AG04450 (cell line): ENCODE results near the gene KRTAP10-2. TPM values are rescaled to one million over a fixed set of nuclear protein-coding genes. Genes with fewer than 3 reads are reported as not detected.
"Not testable (repeated sequence)": the region's sequence is repeated elsewhere in the genome, so short reads cannot be mapped to it uniquely, and the experiment has no call there.

Experiments
- CTCF ChIA-PET: fragments of 300-600, 350-600 bp; formaldehyde crosslinking; extraction: SDS; loops from one replicate; lab custom pipeline; 2022; ENCODE audit warnings: antibody characterized with exemption, inconsistent platforms; lab: Charles Lee
- POLR2A ChIA-PET: fragments of 350-600 bp; formaldehyde crosslinking; extraction: SDS; loops from one replicate; lab custom pipeline; 2021; ENCODE audit warnings: antibody characterized with exemption, inconsistent platforms; lab: Yijun Ruan, JAX
- DNase-seq: peaks from one replicate; pipeline ENCODE4 v3.0.0-alpha.2; 2011; ENCODE audit warnings: low read depth, low spot score
- H3K27ac ChIP-seq: one replicate; pipeline ENCODE4 v1.5.1; 2012; ENCODE audit warnings: low read depth, low read length, control low read depth
- H3K27me3 ChIP-seq: one replicate; pipeline ENCODE4 v1.6.0; 2012; ENCODE audit warnings: low read length; ENCODE audit not compliant: control insufficient read depth, insufficient read depth
- H3K4me3 ChIP-seq: 2 replicates; pipeline ENCODE4 v1.5.1; 2011; ENCODE audit warnings: mild to moderate bottlenecking, low read depth, low read length, control low read depth
- H3K9me3 ChIP-seq: 2 replicates; pipeline ENCODE4 v1.5.1; 2012; ENCODE audit warnings: low read length; ENCODE audit not compliant: control insufficient read depth, insufficient read depth
- polyA plus RNA-seq: library from polyadenylated mRNA; depleted of rRNA; stranded (reverse); fragments of >200 nt; gene quantifications from 2 replicates; pipeline ENCODE4 v1.2.3, GENCODE V29; 2011
- TF ChIP-seq, protein P1 (sequence below): IDR thresholded peaks from 2 replicates; pipeline ENCODE4 v1.5.1; 2011; ENCODE audit warnings: low read depth, low read length, control low read depth, inconsistent platforms

Gene KRTAP10-2
- polyA plus RNA-seq, 1 experiment = not detected

DNA sequence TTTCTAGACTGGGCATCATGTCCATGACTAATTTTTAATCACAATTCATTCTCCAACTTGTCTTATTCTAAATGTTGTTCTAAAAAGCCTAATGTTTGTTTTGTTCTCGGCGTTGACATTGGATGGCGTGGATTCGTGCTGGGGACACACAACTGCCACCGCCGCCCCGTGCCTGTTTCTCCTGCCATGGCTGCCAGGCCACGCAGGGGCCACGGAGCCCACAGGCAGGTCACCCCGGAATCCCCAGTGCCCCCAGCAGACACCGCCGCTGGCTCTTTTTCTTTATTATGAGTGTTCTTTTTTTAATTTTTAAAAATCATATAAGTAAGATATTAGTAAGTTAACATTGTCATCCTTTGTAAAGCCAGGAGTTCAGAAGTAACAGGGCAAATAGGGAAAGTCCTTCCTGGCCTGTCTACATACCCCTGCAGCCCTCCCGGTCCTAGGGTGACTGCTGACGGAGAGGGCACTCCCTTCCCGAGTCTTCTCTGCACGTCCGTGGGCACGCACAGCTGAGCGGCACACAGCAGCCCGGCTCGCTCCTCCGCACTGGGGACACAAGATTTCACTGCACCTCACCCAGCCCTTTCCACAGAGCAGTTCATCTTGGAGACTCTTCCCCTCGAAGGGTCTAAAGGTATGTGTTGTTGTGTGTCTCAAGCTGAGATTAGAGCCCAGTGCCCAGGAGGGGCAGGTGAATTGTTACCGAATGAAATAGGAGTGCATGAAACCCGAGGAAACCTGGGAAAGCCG, 43.5 kb downstream of the KRTAP10-2 start:
- no peaks in the 10 kb centered on the region; the same call in 1 of the 2 replicates for H3K9me3 ChIP-seq
- peaks cover 7% of the 10 kb centered on the region for H3K27me3 ChIP-seq
- ChIA-PET CTCF (no interaction called here), POLR2A (no interaction called here)
- H3K4me3 ChIP-seq = no peak overlapping the region
- no peak for DNase-seq
- H3K27ac ChIP-seq = no peak overlapping the region
- TF ChIP-seq, protein P1, sequence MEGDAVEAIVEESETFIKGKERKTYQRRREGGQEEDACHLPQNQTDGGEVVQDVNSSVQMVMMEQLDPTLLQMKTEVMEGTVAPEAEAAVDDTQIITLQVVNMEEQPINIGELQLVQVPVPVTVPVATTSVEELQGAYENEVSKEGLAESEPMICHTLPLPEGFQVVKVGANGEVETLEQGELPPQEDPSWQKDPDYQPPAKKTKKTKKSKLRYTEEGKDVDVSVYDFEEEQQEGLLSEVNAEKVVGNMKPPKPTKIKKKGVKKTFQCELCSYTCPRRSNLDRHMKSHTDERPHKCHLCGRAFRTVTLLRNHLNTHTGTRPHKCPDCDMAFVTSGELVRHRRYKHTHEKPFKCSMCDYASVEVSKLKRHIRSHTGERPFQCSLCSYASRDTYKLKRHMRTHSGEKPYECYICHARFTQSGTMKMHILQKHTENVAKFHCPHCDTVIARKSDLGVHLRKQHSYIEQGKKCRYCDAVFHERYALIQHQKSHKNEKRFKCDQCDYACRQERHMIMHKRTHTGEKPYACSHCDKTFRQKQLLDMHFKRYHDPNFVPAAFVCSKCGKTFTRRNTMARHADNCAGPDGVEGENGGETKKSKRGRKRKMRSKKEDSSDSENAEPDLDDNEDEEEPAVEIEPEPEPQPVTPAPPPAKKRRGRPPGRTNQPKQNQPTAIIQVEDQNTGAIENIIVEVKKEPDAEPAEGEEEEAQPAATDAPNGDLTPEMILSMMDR = no peak

DNA sequence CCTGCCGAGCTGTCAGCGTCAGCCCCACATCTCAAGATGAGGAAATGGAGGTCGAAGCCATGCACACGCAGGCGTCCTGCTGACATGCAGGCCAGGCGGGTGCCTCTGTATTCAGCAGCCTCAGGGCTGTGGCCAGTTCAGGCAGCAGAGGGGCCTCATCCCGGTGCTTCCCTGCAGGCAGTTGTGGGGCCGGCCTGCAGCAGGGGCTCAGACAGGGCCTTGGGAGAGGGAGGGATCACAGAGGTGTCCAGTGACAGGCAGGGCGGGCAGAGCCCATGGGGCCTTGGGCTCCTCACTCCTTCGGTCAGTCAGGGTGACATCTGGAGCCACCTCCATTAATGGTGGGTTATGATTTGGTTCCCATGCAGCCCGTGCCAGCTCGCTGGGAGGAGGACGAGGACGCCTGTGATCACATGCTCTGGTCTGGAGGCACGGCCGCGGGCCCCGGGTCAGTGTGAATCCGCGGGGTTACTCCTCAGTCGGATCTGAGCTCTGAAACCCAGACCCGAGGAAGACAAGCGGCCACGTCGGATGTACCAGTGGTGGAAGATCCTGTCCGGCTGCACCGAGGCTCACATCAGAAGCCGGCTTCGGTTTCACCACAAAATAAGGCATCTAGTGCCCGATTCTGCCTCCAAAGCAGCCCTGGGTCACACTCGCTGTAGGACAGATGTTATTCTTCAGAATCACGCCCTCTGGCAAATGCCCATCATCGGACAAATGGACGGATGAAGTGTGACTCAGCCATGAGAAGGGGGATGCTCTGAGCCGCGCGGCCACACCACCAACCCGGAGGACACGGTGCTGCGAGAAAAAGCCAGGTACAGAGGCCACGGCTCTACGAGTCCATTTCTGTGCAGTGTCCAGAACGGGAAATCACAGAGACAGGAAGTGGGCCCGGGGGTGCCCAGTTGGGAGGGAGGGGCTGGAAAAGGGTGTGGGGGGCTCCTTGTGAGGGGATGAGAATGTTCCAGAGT, 44.7 kb downstream of the KRTAP10-2 start:
- TF ChIP-seq, protein P1 = no peak
- DNase-seq = no peak
- no peaks in the 10 kb centered on the region; the same call in 1 of the 2 replicates for H3K9me3 ChIP-seq
- H3K27me3 ChIP-seq = peaks cover 7% of the 10 kb centered on the region
- H3K27ac ChIP-seq = no peak overlapping the region
- ChIA-PET POLR2A (no interaction called here), CTCF (no interaction called here)
- no peak overlapping the region for H3K4me3 ChIP-seq

DNA sequence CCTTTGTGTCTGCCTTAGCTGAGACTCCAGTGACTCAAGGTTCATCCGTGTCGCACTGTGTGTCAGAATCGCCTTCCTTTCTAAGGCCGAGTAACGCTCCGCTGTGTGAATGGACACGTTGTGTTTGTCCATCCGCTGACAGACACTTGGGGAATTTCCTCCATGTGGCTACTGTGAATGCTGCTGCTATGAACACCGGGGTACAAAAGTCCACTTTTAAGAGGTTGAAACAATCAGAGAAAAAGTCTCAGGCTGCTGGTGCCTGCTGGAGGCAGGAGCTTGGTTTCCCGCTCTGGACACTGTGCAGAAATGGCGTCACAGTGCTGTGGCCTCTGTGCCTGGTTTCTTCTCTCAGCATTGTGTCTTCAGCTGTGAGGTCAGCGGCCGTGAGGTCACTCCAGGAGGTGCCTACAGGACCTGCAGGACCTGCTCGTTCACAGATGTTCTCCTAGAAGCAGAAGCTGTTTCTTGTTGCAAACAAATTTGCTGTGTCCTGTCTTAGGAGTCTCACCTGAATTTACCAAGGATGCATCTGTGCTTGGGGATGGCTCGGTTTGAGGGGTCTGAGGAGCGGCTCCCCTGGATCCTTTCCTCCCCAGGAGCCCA, 45.5 kb downstream of the KRTAP10-2 start:
- no peak overlapping the region for H3K4me3 ChIP-seq
- DNase-seq = no peak
- no peak overlapping the region for H3K27ac ChIP-seq
- no peaks in the 10 kb centered on the region; the same call in 1 of the 2 replicates for H3K9me3 ChIP-seq
- ChIA-PET POLR2A (no interaction called here), CTCF (no interaction called here)
- TF ChIP-seq, protein P1 = no peak
- H3K27me3 ChIP-seq = peaks cover 7% of the 10 kb centered on the region

DNA sequence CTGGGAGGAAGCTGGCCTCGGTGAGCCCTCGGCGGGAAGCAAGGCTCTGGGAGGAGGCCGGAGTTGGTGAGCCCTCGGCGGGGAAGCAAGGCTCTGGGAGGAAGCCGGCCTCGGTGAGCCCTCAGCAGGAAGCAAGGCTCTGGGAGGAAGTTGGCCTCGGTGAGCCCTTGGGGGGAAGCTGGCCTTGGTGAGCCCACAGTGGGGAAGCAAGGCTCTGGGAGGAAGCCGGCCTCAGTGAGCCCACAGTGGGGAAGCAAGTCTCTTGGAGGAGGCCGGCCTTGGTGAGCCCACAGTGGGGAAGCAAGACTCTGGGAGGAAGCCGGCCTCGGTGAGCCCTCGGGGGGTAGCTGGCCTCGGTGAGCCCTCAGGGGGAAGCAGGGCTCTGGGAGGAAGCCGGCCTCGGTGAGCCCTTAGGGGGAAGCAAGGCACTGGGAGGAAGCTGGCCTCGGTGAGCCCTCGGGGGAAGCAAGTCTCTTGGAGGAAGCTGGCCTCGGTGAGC, 47.4 kb downstream of the KRTAP10-2 start:
- ChIA-PET CTCF (no interaction called here), POLR2A (no interaction called here)
- TF ChIP-seq, protein P1 = no peak
- no peaks in the 10 kb centered on the region; the same call in 1 of the 2 replicates for H3K9me3 ChIP-seq
- DNase-seq = no peak
- H3K27me3 ChIP-seq = peaks cover 12% of the 10 kb centered on the region
- H3K4me3 ChIP-seq = no peak overlapping the region
- H3K27ac ChIP-seq = no peak overlapping the region

DNA sequence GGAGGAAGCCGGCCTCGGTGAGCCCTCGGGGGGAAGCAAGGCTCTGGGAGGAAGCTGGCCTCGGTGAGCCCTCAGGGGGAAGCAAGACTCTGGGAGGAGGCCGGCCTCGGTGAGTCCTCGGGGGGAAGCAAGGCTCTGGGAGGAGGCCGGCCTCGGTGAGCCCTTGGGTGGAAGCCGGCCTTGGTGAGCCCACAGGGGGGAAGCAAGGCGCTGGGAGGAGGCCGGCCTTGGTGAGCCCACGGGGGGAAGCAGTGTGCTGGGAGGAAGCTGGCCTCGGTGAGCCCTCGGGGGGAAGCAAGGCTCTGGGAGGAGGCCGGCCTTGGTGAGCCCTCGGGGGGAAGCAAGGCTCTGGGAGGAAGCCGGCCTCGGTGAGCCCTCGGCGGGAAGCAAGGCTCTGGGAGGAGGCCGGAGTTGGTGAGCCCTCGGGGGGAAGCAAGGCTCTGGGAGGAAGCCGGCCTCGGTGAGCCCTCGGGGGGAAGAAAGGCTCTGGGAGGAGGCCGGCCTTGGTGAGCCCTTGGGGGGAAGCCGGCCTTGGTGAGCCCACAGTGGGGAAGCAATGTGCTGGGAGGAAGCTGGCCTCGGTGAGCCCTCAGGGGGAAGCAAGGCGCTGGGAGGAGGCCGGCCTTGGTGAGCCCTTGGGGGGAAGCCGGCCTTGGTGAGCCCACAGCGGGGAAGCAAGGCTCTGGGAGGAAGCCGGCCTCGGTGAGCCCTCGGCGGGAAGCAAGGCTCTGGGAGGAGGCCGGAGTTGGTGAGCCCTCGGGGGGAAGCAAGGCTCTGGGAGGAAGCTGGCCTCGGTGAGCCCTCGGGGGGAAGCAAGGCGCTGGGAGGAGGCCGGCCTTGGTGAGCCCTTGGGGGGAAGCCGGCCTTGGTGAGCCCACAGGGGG, 48.1 kb downstream of the KRTAP10-2 start:
- H3K27ac ChIP-seq, POLR2A ChIA-PET, H3K4me3 ChIP-seq, CTCF ChIA-PET, DNase-seq, H3K9me3 ChIP-seq: not testable (repeated sequence)
- peaks cover 16% of the 10 kb centered on the region for H3K27me3 ChIP-seq
